ENCODE data around the gene MPST. TPM values are rescaled to one million over a fixed set of nuclear protein-coding genes. Genes with fewer than 3 reads are reported as not detected.

Gene MPST
- total and polyA plus RNA-seq, 12 donors, result 27.1 to 192 (median 47.0) TPM

DNA sequence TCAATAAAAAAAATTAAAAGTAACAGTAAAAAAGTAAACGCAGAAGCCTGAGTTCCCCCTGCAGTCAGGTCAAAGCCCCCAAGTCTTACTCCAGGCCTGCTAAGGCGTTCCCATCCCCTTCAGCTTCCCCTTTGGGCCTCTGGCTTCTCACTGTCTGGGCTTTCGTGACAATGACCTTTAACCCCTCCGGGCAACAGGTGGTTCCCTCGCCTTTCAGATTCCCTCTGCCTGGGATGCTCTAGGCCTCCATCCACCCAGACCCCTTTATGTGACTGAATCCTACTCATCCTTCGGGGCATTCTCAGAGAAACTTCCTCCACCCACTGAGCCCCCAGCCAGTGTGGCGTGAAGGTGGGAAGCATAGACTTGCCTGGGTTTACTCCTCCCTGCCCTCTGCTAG, 8.0 kb downstream of the MPST start:
- WGBS, 2 donors, result 96% methylated on average over 7 of the region's 7 CpGs
- Histone ChIP-seq H3K4me3 (no peak overlapping the region), H3K27ac (no peak overlapping the region), H3K4me1 (peaks cover 2 to 32% (median 15%) of the 10 kb centered on the region in 9 donors), H3K9me3 (no peaks in the 10 kb centered on the region), H3K36me3 (peaks cover 0 to 70% (median 8%) of the 10 kb centered on the region in 9 donors), H3K27me3 (no peaks in the 10 kb centered on the region)
- DNase-seq, result no peak
- no peak for ATAC-seq
- TF ChIP-seq, protein P1, sequence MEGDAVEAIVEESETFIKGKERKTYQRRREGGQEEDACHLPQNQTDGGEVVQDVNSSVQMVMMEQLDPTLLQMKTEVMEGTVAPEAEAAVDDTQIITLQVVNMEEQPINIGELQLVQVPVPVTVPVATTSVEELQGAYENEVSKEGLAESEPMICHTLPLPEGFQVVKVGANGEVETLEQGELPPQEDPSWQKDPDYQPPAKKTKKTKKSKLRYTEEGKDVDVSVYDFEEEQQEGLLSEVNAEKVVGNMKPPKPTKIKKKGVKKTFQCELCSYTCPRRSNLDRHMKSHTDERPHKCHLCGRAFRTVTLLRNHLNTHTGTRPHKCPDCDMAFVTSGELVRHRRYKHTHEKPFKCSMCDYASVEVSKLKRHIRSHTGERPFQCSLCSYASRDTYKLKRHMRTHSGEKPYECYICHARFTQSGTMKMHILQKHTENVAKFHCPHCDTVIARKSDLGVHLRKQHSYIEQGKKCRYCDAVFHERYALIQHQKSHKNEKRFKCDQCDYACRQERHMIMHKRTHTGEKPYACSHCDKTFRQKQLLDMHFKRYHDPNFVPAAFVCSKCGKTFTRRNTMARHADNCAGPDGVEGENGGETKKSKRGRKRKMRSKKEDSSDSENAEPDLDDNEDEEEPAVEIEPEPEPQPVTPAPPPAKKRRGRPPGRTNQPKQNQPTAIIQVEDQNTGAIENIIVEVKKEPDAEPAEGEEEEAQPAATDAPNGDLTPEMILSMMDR (IDR thresholded peaks at IDR 0.05), result no peak
- intact Hi-C loops (cut with DNase I), result no loop called here

DNA sequence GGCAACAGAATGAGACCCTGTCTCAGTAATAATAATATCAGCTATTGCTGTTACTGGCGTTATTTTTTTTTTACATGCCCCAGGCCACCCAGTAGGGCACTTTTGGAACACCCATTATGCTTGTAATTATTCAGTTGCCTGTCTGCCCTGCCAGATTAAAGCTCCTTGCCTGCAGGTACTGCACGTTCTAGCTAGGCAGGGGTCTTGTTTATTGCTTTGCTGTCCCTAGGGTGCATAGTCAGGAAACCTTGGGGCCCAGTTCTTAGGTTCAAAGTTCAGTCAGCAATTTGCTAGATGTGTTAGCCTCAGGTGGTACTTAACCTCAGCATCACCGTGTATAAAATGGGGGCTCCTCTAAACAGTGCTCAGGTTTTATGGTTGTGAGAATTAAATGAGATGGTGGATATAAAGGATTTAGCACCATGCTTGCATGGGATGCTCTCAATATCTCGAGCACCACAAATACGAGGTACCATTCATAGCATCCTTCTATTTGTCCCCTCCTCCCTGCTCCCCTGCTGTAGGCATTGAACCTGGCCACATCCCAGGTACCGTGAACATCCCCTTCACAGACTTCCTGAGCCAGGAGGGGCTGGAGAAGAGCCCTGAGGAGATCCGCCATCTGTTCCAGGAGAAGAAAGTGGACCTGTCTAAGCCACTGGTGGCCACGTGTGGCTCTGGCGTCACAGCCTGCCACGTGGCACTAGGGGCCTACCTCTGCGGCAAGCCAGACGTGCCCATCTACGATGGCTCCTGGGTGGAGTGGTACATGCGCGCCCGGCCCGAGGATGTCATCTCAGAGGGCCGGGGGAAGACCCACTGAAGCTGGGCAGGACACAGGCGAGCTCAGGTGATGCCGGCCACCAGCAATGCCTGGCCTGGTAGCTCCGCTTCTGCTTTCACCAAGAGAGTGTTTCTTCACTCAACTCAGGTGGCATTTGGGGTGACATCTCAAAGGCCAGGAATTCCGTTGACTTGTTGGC, 9.4 kb downstream of the MPST start:
- no peak for DNase-seq
- peaks cover 0 to 70% (median 8%) of the 10 kb centered on the region in 9 donors for H3K36me3 ChIP-seq
- ATAC-seq, result no peak
- H3K4me1 ChIP-seq, result peaks cover 0 to 21% (median 9%) of the 10 kb centered on the region in 9 donors
- no peak overlapping the region for H3K27ac ChIP-seq
- TF ChIP-seq, protein P1 (IDR thresholded peaks at IDR 0.05), result no peak
- no peak overlapping the region for H3K4me3 ChIP-seq
- peaks cover 0 to 8% (median 0%) of the 10 kb centered on the region in 7 donors for H3K27me3 ChIP-seq
- WGBS, 2 donors, result 92 to 96% methylated on average over 22 of the region's 22 CpGs
- intact Hi-C loops (cut with DNase I), result no loop called here
- H3K9me3 ChIP-seq, result no peaks in the 10 kb centered on the region

DNA sequence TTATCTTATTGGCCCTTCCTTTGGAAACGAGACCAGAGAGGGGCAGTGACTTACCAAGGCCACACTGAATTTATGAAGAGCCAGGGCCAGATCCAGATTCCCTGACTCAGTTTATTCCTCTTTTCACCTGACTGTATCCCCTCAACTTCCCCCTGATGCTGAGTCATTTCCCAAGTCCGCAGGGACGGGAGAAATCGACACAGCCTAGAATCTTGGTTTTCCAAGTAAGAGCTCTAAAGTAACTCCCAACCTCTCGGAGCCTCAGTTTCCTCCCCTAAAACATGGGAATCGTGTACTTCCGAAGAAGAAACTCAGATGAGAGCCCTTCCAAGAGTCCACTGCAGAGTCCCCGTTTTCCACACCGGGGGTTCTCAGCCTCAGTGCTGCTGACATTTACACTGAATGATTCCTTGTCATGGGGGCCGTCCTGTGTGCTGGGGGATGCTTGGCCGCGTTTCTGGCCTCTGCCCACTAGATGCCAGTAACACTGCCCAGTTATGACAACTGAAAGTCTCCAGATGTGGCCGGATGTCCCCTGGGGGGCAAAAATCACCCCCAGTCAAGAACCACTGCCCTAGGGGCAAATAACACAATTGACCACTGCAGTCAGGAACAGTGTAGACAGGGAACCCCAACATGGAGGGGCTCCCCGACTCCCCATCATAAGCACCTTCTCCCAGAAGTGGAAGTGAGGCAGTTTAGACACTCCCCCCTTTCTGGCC, 11.2 kb downstream of the MPST start:
- no peak overlapping the region for H3K27ac ChIP-seq
- H3K4me1 ChIP-seq, result peaks cover 0 to 14% (median 5%) of the 10 kb centered on the region in 9 donors
- H3K27me3 ChIP-seq, result peaks cover 0 to 9% (median 0%) of the 10 kb centered on the region in 7 donors
- H3K4me3 ChIP-seq, result no peak overlapping the region
- TF ChIP-seq, protein P1 (IDR thresholded peaks at IDR 0.05), result no peak
- ATAC-seq (no peak), DNase-seq (no peak)
- H3K9me3 ChIP-seq, result no peaks in the 10 kb centered on the region
- peaks cover 0 to 54% (median 6%) of the 10 kb centered on the region in 9 donors for H3K36me3 ChIP-seq
- WGBS, 2 donors, result 69 to 73% methylated on average over 14 of the region's 14 CpGs
- intact Hi-C loops (cut with DNase I), result loop anchor here in 1 of 10 donors (10.0 kb wide), 1 partner anchor 246 kb away; no protein-coding TSS in a partner anchor

DNA sequence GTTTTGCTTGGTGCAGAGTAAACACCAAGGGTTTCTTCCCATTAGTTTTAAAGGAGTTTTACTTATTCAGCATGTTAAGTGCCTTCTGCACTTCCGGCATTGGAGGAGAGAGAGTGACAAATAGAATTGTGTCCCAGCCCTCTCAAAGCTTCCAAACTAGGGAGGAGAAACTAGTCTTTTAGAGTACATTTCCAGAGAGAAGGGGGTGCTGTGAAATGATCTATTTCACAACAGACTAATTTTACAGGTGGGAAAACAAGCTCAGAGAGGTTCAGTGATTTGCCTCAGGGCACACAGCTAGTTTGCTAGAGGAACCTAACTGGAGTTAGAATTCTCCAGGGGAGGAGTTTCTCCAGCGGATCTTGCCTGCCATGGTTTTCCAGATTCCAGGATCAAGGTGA, 12.6 kb downstream of the MPST start:
- ATAC-seq (no peak), DNase-seq (no peak)
- intact Hi-C loops (cut with DNase I), result loop anchor here in 1 of 10 donors (10.0 kb wide), 1 partner anchor 247 kb away; no protein-coding TSS in a partner anchor
- H3K36me3 ChIP-seq, result peaks cover 0 to 40% (median 5%) of the 10 kb centered on the region in 9 donors
- H3K27me3 ChIP-seq, result peaks cover 0 to 13% (median 8%) of the 10 kb centered on the region in 7 donors
- H3K9me3 ChIP-seq, result no peaks in the 10 kb centered on the region
- peaks cover 0 to 9% (median 0%) of the 10 kb centered on the region in 9 donors for H3K4me1 ChIP-seq
- no peak overlapping the region for H3K27ac ChIP-seq
- TF ChIP-seq, protein P1 (IDR thresholded peaks at IDR 0.05), result no peak
- no peak overlapping the region for H3K4me3 ChIP-seq
- 72 to 78% methylated on average over 2 of the region's 2 CpGs for WGBS, 2 donors
